ENCODE data around the gene MUC3A. TPM values are rescaled to one million over a fixed set of nuclear protein-coding genes. Genes with fewer than 3 reads are reported as not detected.

MUC3A gene
- total RNA-seq, 4 donors from 2014 or later, result 11.7 to 233 (median 64.7) TPM

GRCh38 chr7:100943693-100944092 is 5.6 kb upstream of the MUC3A start:
- no peak overlapping the region for H3K27ac ChIP-seq
- H3K4me1 ChIP-seq, result peaks cover 0 to 16% (median 11%) of the 10 kb centered on the region in 4 donors
- TF ChIP-seq EP300 (IDR thresholded peaks at IDR 0.05; ENCODE audit: low read depth), result no peak
- no peak for TF ChIP-seq POLR2A (IDR thresholded peaks at IDR 0.05)
- no peak for TF ChIP-seq POLR2AphosphoS5 (IDR thresholded peaks at IDR 0.05)
- no peak for TF ChIP-seq CTCF (IDR thresholded peaks at IDR 0.05)
- in situ Hi-C loops (cut with MboI; ENCODE audit: low pct_ligation_motif_present in 1 of 4, low pct_unique_long_range_greater_than_20kb in 1 of 4, low sequenced_read_pairs in 3 of 4) (no loop called here), intact Hi-C loops (cut with DNase I; ENCODE audit: low total_unique reads) (no loop called here)
- H3K27me3 ChIP-seq, result peaks cover 5% of the 10 kb centered on the region
- 83 to 89% methylated on average over 1 to 5 of the region's 5 CpGs for WGBS, 2 donors (ENCODE audit: low coverage in 1 of 2)
- H3K9me3 ChIP-seq, result peaks cover 0 to 4% of the 10 kb centered on the region in 2 donors
- DNase-seq, result no peak
- no peaks in the 10 kb centered on the region for H3K36me3 ChIP-seq
- H3K4me3 ChIP-seq, result no peak overlapping the region

GRCh38 chr7:100944138-100944537 is 5.2 kb upstream of the MUC3A start:
- intact Hi-C loops (cut with DNase I; ENCODE audit: low total_unique reads) (no loop called here), in situ Hi-C loops (cut with MboI; ENCODE audit: low pct_ligation_motif_present in 1 of 4, low pct_unique_long_range_greater_than_20kb in 1 of 4, low sequenced_read_pairs in 3 of 4) (no loop called here)
- TF ChIP-seq POLR2A (IDR thresholded peaks at IDR 0.05) (no peak), POLR2AphosphoS5 (IDR thresholded peaks at IDR 0.05) (no peak), CTCF (IDR thresholded peaks at IDR 0.05) (no peak), EP300 (IDR thresholded peaks at IDR 0.05; ENCODE audit: low read depth) (no peak)

GRCh38 chr7:100946111-100946510 is 3.2 kb upstream of the MUC3A start:
- TF ChIP-seq EP300 (IDR thresholded peaks at IDR 0.05; ENCODE audit: low read depth) (no peak), POLR2A (IDR thresholded peaks at IDR 0.05) (no peak), POLR2AphosphoS5 (IDR thresholded peaks at IDR 0.05) (no peak), CTCF (IDR thresholded peaks at IDR 0.05) (no peak)
- intact Hi-C loops (cut with DNase I; ENCODE audit: low total_unique reads), result no loop called here
- H3K4me1 ChIP-seq, result peaks cover 0 to 27% (median 18%) of the 10 kb centered on the region in 4 donors
- H3K9me3 ChIP-seq, result no peaks in the 10 kb centered on the region
- H3K36me3 ChIP-seq, result no peaks in the 10 kb centered on the region
- WGBS, 2 donors (ENCODE audit: low coverage in 1 of 2), result 67 to 93% methylated on average over 4 of the region's 4 CpGs
- DNase-seq, result no peak
- no peak overlapping the region for H3K27ac ChIP-seq
- no peak overlapping the region for H3K4me3 ChIP-seq
- peaks cover 15% of the 10 kb centered on the region for H3K27me3 ChIP-seq
- in situ Hi-C loops (cut with MboI; ENCODE audit: low pct_ligation_motif_present in 1 of 4, low pct_unique_long_range_greater_than_20kb in 1 of 4, low sequenced_read_pairs in 3 of 4), result no loop called here

More at GRCh38 chr7:100944138-100944537, 5.2 kb upstream of the MUC3A start:
- no peak overlapping the region for H3K27ac ChIP-seq
- peaks cover 0 to 16% (median 12%) of the 10 kb centered on the region in 4 donors for H3K4me1 ChIP-seq
- H3K27me3 ChIP-seq, result peaks cover 6% of the 10 kb centered on the region
- no peak for DNase-seq
- no peak overlapping the region for H3K4me3 ChIP-seq
- WGBS, 2 donors (ENCODE audit: low coverage in 1 of 2), result 73 to 100% methylated on average over 2 to 4 of the region's 4 CpGs
- no peaks in the 10 kb centered on the region for H3K36me3 ChIP-seq
- H3K9me3 ChIP-seq, result peaks cover 0 to 4% of the 10 kb centered on the region in 2 donors

GRCh38 chr7:100946766-100947365 is 2.5 kb upstream of the MUC3A start:
- 81 to 95% methylated on average over 7 to 11 of the region's 11 CpGs for WGBS, 2 donors (ENCODE audit: low coverage in 1 of 2)
- intact Hi-C loops (cut with DNase I; ENCODE audit: low total_unique reads), result no loop called here
- peaks cover 0 to 27% (median 18%) of the 10 kb centered on the region in 4 donors for H3K4me1 ChIP-seq
- H3K36me3 ChIP-seq, result no peaks in the 10 kb centered on the region
- in situ Hi-C loops (cut with MboI; ENCODE audit: low pct_ligation_motif_present in 1 of 4, low pct_unique_long_range_greater_than_20kb in 1 of 4, low sequenced_read_pairs in 3 of 4), result no loop called here
- no peaks in the 10 kb centered on the region for H3K9me3 ChIP-seq
- no peak for DNase-seq
- H3K27me3 ChIP-seq, result peaks cover 15% of the 10 kb centered on the region
- no peak for TF ChIP-seq POLR2AphosphoS5 (IDR thresholded peaks at IDR 0.05)
- TF ChIP-seq EP300 (IDR thresholded peaks at IDR 0.05; ENCODE audit: low read depth), result no peak
- TF ChIP-seq POLR2A (IDR thresholded peaks at IDR 0.05), result no peak
- TF ChIP-seq CTCF (IDR thresholded peaks at IDR 0.05), result no peak
- no peak overlapping the region for H3K27ac ChIP-seq
- no peak overlapping the region for H3K4me3 ChIP-seq

Measured in transverse colon (tissue), 4 donors.